Stimulated activated memory B cell treated with anti-CD40 and anti-IgM and Interleukin-4, amounts not matched to agents 10 μg/mL and 1 μg/mL and 100 μg/mL, for 72 hours (primary cell): Measurements from ENCODE around the gene GIPC3.

Source experiments
- ATAC-seq: fragments of 150-1000 bp; cut with Tn5 transposase; 2 replicates; pipeline ENCODE4 v1.10.0; 2021
- H3K27ac Mint-ChIP-seq: one replicate; pipeline ENCODE4 v1.8.0; 2022; ENCODE audit warnings: mild to moderate bottlenecking, mixed read lengths
- H3K27me3 Mint-ChIP-seq: one replicate; pipeline ENCODE4 v1.8.0; 2022; ENCODE audit warnings: mixed read lengths
- H3K36me3 Mint-ChIP-seq: one replicate; pipeline ENCODE4 v1.8.0; 2022; ENCODE audit warnings: mixed read lengths
- H3K4me1 Mint-ChIP-seq: one replicate; pipeline ENCODE4 v1.8.0; 2022; ENCODE audit warnings: mixed read lengths
- H3K4me3 Mint-ChIP-seq: one replicate; pipeline ENCODE4 v1.8.0; 2022; ENCODE audit warnings: mild to moderate bottlenecking, moderate library complexity, mixed read lengths
- H3K9me3 Mint-ChIP-seq: one replicate; pipeline ENCODE4 v1.8.0; 2022; ENCODE audit warnings: mixed read lengths

The GIPC3 gene

DNA sequence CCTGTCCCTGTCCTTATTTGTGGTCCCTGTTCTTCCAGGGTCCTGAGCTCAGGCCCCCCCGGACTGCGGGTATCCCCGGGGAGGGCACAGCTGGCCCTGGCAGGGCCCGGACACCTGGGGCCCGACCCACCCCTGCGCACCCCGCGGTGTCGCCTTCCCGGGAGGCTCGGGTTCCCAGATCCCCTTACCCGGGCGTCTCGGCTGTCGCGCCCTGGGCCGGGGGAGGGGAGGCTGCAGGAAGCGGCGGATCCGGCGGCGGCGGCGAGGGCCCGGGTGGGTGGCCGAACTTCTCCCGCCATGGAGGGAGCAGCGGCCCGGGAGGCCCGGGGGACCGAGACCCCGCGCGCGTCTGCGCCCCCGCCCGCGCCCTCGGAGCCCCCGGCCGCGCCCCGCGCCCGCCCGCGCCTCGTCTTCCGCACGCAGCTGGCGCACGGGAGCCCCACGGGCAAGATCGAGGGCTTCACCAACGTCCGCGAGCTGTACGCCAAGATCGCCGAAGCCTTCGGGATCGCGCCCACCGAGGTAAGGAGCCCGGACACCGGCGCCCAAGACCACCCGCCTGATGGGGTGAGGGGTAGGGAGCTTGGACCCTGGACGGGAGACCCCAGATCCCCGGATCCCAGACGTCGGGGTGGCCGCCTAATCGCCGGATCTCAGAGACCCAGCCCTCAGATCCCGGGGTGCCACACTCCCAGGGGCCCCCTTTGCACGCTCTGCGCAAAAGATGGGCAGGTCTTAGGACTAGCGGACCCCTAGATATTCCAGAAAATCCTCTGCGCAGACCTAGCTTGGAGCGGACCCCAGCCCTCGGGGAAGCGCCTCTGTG lies at the start of gene GIPC3:
TSS of gene GIPC3 (plus strand) at position 178 of the 826 bp plus-strand sequence. CDS start at position 298, 120 bp downstream.
- H3K9me3 Mint-ChIP-seq = no peaks in the 10 kb centered on the region
- no peak within 1 kb of the TSS for H3K27ac Mint-ChIP-seq
- H3K27me3 Mint-ChIP-seq = peaks cover 9% of the 10 kb centered on the region
- no peaks in the 10 kb centered on the region for H3K4me1 Mint-ChIP-seq
- no peak within 1 kb of the TSS for H3K4me3 Mint-ChIP-seq
- no peak for ATAC-seq
- H3K36me3 Mint-ChIP-seq = no peaks in the 10 kb centered on the region

GRCh38 chr19:3535563-3535965 lies 49.7 kb upstream of the GIPC3 start:
- Mint-ChIP-seq H3K4me3 (no peak overlapping the region), H3K36me3 (peaks cover 59% of the 10 kb centered on the region), H3K27ac (no peak overlapping the region), H3K9me3 (no peaks in the 10 kb centered on the region), H3K27me3 (no peaks in the 10 kb centered on the region), H3K4me1 (no peaks in the 10 kb centered on the region)
- no peak for ATAC-seq

- Mint-ChIP-seq H3K4me3 (no peak overlapping the region), H3K36me3 (peaks cover 59% of the 10 kb centered on the region), H3K27me3 (no peaks in the 10 kb centered on the region), H3K4me1 (no peaks in the 10 kb centered on the region), H3K27ac (no peak overlapping the region), H3K9me3 (no peaks in the 10 kb centered on the region)
- no peak for ATAC-seq
Observed at GRCh38 chr19:3535981-3536380, 49.3 kb upstream of the GIPC3 start.

DNA sequence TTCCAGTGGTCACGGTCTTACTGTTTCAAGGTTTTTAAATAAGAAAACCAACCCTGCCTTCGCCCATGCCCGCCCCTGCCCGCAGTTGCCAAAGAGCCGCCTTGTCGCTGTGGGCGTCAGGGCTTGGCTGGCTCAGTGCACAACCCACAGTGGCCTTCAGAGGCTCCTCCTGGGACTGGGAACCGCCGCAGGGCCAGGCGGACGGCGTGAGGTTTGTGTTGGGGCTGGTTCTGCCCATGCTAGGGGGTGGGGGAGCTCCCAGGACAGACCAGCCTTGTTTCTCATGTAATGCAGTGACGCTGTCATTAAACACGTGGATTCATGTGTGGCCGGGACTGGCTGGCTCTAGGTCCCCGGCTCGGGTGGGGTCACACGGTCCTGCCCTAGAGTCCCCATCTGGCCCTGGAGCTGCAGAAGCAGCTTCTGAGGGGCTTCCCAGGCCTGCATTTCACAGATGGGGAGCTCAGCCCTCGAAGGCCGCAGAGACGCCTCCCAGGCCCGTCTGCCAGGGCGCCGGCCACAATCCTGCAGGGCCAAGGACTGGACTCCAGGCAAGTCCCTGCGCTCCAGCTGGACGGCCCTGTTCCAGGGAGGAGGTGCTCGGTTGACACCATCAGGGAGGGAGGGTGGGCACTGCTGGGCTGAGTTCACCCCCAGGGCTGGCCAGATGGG lies 48.7 kb upstream of the GIPC3 start:
- no peaks in the 10 kb centered on the region for H3K4me1 Mint-ChIP-seq
- H3K27ac Mint-ChIP-seq = peak overlapping the region; percentile 28
- H3K4me3 Mint-ChIP-seq = no peak overlapping the region
- no peaks in the 10 kb centered on the region for H3K9me3 Mint-ChIP-seq
- H3K36me3 Mint-ChIP-seq = peaks cover 59% of the 10 kb centered on the region
- ATAC-seq = no peak
- no peaks in the 10 kb centered on the region for H3K27me3 Mint-ChIP-seq

- Mint-ChIP-seq H3K4me3 (peak overlapping the region; percentile 19), H3K36me3 (peaks cover 59% of the 10 kb centered on the region), H3K9me3 (no peaks in the 10 kb centered on the region), H3K27me3 (no peaks in the 10 kb centered on the region), H3K4me1 (no peaks in the 10 kb centered on the region), H3K27ac (peak overlapping the region; percentile 28)
- ATAC-seq = no peak
Observed at GRCh38 chr19:3537101-3537437, 48.2 kb upstream of the GIPC3 start.

- ATAC-seq = peak; percentile 35
- Mint-ChIP-seq H3K9me3 (no peaks in the 10 kb centered on the region), H3K27ac (peak overlapping the region; percentile 28)
Observed at GRCh38 chr19:3537438-3538240, 47.6 kb upstream of the GIPC3 start.

GRCh38 chr19:3538258-3538929 lies 46.9 kb upstream of the GIPC3 start:
- ATAC-seq = no peak
- peak overlapping the region; percentile 28 for H3K27ac Mint-ChIP-seq
- H3K4me1 Mint-ChIP-seq = no peaks in the 10 kb centered on the region
- H3K4me3 Mint-ChIP-seq = peak overlapping the region; percentile 23
- no peaks in the 10 kb centered on the region for H3K9me3 Mint-ChIP-seq
- peaks cover 51% of the 10 kb centered on the region for H3K36me3 Mint-ChIP-seq
- H3K27me3 Mint-ChIP-seq = no peaks in the 10 kb centered on the region

More at GRCh38 chr19:3537438-3538240, 47.6 kb upstream of the GIPC3 start:
- Mint-ChIP-seq H3K36me3 (peaks cover 55% of the 10 kb centered on the region), H3K4me3 (peak overlapping the region; percentile 19), H3K27me3 (no peaks in the 10 kb centered on the region), H3K4me1 (no peaks in the 10 kb centered on the region)

GRCh38 chr19:3538965-3539755 lies 46.1 kb upstream of the GIPC3 start, which contains the start of gene TEKTIP1:
TEKTIP1 (plus strand) TSS chr19:3539174; CDS start chr19:3539178, 4 bp downstream.
- Mint-ChIP-seq H3K9me3 (no peaks in the 10 kb centered on the region), H3K27ac (peak within 1 kb of the TSS; percentile 28), H3K4me3 (peak within 1 kb of the TSS; percentile 23), H3K27me3 (no peaks in the 10 kb centered on the region), H3K4me1 (no peaks in the 10 kb centered on the region), H3K36me3 (peaks cover 46% of the 10 kb centered on the region)
- ATAC-seq = no peak

DNA sequence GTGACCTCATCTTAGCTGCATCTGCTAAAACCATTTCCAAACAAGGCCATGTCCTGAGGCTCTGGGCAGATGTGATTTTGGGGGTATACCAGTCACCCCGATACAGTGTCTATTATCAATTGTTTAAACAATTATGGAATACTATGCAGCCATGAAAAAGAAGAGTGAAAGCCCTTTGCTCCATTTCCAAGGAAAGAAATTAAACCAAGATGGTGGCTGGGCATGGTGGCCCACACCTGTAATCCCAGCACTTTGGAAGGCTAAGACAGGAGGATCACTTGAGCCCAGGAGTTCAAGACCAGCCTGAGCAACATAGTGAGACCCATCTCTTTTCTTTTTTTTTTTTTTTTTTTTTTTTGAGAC lies 45.5 kb upstream of the GIPC3 start:
- H3K4me1 Mint-ChIP-seq = peaks cover under 1% of the 10 kb centered on the region
- no peaks in the 10 kb centered on the region for H3K9me3 Mint-ChIP-seq
- peaks cover 41% of the 10 kb centered on the region for H3K36me3 Mint-ChIP-seq
- H3K4me3 Mint-ChIP-seq = no peak overlapping the region
- ATAC-seq = no peak
- no peaks in the 10 kb centered on the region for H3K27me3 Mint-ChIP-seq
- H3K27ac Mint-ChIP-seq = no peak overlapping the region

DNA sequence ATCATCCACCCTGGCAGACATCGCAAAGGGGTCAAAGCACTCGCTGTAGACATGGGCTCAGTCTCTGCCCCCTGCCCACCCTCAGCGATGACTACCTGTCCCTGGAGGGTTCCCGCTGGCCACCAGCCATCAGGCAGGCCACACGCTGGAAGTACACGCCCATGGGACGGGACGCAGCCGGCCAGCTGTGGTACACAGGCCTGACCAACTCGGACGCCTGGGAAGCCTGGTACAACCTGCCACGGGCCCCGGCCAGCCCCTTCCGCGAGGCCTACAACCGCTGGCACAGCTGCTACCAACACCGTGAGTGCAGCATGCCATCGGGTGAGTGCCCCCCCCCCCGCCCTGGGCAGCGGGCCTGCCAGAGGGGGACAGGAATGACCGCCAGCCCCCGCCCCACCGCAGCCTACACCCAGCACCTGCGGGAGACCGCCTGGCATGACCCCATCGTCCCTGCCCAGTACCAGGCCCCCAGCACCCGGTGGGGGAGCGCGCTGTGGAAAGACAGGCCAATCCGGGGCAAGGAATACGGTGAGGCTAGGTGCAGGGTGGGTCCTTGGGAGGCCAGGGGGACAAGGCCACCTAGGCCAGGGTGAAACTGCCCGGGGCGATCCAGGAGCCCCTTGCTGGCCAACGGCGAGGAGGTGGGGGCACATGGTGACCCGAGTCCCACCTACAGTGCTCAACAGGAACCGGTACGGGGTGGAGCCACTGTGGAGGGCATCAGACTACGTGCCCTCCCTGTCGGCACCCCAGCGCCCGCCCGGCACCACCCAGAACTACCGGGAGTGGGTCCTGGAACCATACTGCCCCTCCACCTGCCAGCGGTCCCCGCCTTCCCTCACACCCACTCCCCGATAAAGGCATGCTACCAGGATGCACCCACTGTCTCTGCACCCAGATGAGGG lies 41.9 kb upstream of the GIPC3 start:
- Mint-ChIP-seq H3K4me3 (no peak overlapping the region), H3K9me3 (no peaks in the 10 kb centered on the region)
- no peak for ATAC-seq

GRCh38 chr19:3544058-3544376 lies 41.3 kb upstream of the GIPC3 start:
- H3K36me3 Mint-ChIP-seq = peaks cover 28% of the 10 kb centered on the region
- H3K4me3 Mint-ChIP-seq = no peak overlapping the region
- H3K4me1 Mint-ChIP-seq = peaks cover 20% of the 10 kb centered on the region
- H3K27me3 Mint-ChIP-seq = no peaks in the 10 kb centered on the region
- no peak overlapping the region for H3K27ac Mint-ChIP-seq
- ATAC-seq = no peak
- H3K9me3 Mint-ChIP-seq = no peaks in the 10 kb centered on the region

More for the DNA sequence above, 41.9 kb upstream of the GIPC3 start:
- peaks cover 30% of the 10 kb centered on the region for H3K36me3 Mint-ChIP-seq
- no peak overlapping the region for H3K27ac Mint-ChIP-seq
- H3K4me1 Mint-ChIP-seq = peaks cover 15% of the 10 kb centered on the region
- no peaks in the 10 kb centered on the region for H3K27me3 Mint-ChIP-seq

- no peaks in the 10 kb centered on the region for H3K9me3 Mint-ChIP-seq
- ATAC-seq = peak; percentile 72
- peaks cover 23% of the 10 kb centered on the region for H3K4me1 Mint-ChIP-seq
- H3K27ac Mint-ChIP-seq = peak overlapping the region; percentile 66
- H3K36me3 Mint-ChIP-seq = peaks cover 20% of the 10 kb centered on the region
- H3K4me3 Mint-ChIP-seq = no peak overlapping the region
- H3K27me3 Mint-ChIP-seq = no peaks in the 10 kb centered on the region
Observed at GRCh38 chr19:3544742-3545668, 40.3 kb upstream of the GIPC3 start.

DNA sequence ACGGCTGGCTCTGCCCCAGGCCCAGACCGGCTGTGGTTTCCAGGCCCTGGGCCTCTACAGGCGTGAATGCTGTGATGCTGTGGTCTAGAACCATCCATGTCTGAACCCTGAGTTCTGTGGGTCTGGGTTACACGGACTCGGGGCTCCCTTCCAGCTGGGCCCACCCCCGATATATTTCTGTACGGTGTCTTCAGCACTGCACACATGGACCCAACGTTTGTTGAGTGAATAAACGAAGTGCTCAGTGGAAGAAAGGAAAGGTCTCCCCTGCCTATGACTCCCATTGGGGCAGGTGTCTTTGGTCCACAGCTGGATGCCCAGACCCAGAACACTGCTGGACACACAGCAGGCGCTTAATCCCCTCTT lies 39.6 kb upstream of the GIPC3 start:
- Mint-ChIP-seq H3K9me3 (no peaks in the 10 kb centered on the region), H3K4me1 (peaks cover 24% of the 10 kb centered on the region), H3K4me3 (no peak overlapping the region), H3K27ac (peak overlapping the region; percentile 66), H3K36me3 (peaks cover 21% of the 10 kb centered on the region), H3K27me3 (no peaks in the 10 kb centered on the region)
- ATAC-seq = no peak
